Thyroid gland (tissue), 4 donors: ENCODE results near the gene ABCB6. TPM values are rescaled to one million over a fixed set of nuclear protein-coding genes. Genes with fewer than 3 reads are reported as not detected.
"Not testable (repeated sequence)": the region's sequence is repeated elsewhere in the genome, so short reads cannot be mapped to it uniquely, and the experiment has no call there.

Source experiments
- DNase-seq, 2 donors: peaks; one replicate each; pipeline ENCODE4 v3.0.0-alpha.2; 2019
- H3K27ac ChIP-seq, 3 donors: fragments of 200-600 bp; sonication (generic); 1 replicate in 2 of 3; 2 replicates in 1 of 3; pipeline ENCODE4 v1.5.1; 2016 to 2019; ENCODE audit warnings: mild to moderate bottlenecking in 1 of 3, moderate library complexity in 1 of 3
- H3K27me3 ChIP-seq: fragments of 200-600 bp; sonication (generic); one replicate; pipeline ENCODE4 v1.5.1; 2019
- H3K36me3 ChIP-seq, 2 donors: fragments of 200-600 bp; sonication (generic); one replicate each; pipeline ENCODE4 v1.5.1; 2016 to 2019
- H3K4me1 ChIP-seq, 2 donors: fragments of 200-600 bp; sonication (generic); one replicate each; pipeline ENCODE4 v1.5.1; 2017 to 2019
- H3K4me3 ChIP-seq, 3 donors: fragments of 200-600 bp; sonication (generic); replicated peaks in 1 of 3; 1 replicate in 2 of 3; 2 replicates in 1 of 3; pipeline ENCODE4 v1.5.1; 2016; ENCODE audit warnings: mild to moderate bottlenecking in 1 of 3
- H3K9me3 ChIP-seq: fragments of 200-600 bp; sonication (generic); one replicate; pipeline ENCODE4 v1.5.1; 2017
- POLR2A ChIP-seq, 2 donors: fragments of 450-650 bp; IDR thresholded peaks; one replicate each; pipeline ENCODE4 v1.6.1; 2017; ENCODE audit warnings: antibody characterized with exemption in 2 of 2, mild to moderate bottlenecking in 2 of 2, moderate library complexity in 1 of 2
- WGBS, 2 donors: methylation state at CpG; one replicate each; pipeline ENCODE4 v1.1.5; 2017; 5-methylcytosine and 5-hydroxymethylcytosine counted together
- intact Hi-C: fragments of 100-400 bp; cut with DNase I; formaldehyde crosslinking; loops from one replicate; pipeline ENCODE4 v1.15.1; 2023
- total RNA-seq, 4 donors: library from RNA; depleted of rRNA; stranded (reverse); fragments of >200 nt; gene quantifications; one replicate each; pipeline ENCODE4 v1.2.3, GENCODE V29; 2016
- TF ChIP-seq, protein P1 (sequence below), 6 experiments: fragments of 200-600 bp in 3 of 6; fragments of 450-650 bp in 3 of 6; sonication (generic) in 3 of 6; IDR thresholded peaks; one replicate each; pipeline ENCODE4 v1.5.1; 2016 to 2019; ENCODE audit warnings: antibody characterized with exemption in 6 of 6, mild to moderate bottlenecking in 2 of 6, inconsistent platforms in 1 of 6, moderate library complexity in 1 of 6

Gene ABCB6
- total RNA-seq, 4 donors from 2014 or later, result 29.6 to 96.8 (median 63.6) TPM

DNA sequence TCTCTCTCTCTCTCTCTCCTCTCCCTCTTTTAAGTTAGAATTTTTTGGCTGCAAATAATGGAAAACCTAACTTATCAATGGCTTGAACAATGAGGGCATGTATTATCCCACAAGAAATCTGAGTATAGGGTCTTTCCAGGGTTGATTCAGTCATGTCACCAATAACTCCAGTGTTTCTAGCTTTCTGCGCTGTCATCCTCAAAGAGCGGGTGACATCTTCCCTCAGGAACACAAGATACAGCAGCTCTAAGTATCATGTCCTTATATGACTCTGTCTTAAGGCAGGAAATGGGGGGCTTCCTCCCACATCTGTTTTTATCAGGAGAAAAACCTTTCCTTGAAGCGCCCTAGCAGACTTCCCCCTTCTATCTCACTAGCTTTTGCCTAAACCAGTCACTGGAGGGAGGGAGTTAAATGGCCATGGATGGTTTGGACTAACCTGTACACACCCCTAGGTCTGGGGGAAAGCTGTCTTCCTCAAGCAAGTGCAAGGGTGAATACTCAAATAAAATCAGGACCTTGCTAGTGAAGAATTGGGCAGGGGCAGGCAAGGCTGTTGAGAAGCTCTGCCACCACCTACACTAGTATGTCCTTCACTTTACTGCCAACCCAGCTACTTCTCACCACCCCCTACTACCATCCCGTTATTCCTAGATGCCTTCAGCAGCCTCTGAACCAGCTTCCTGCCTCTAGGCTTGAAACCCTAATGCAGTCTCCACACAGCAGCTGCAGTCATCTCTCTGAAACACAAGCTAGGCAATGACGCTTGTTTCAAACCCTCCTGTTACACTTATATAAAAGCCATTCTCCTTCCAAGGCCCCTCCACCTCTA is 42.5 kb upstream of the ABCB6 start:
- Histone ChIP-seq H3K9me3 (no peaks in the 10 kb centered on the region), H3K27ac (no peak overlapping the region), H3K4me1 (no peaks in the 10 kb centered on the region), H3K4me3 (no peak overlapping the region), H3K36me3 (no peaks in the 10 kb centered on the region), H3K27me3 (no peaks in the 10 kb centered on the region)
- no peak for TF ChIP-seq POLR2A (IDR thresholded peaks at IDR 0.05)
- TF ChIP-seq, protein P1, sequence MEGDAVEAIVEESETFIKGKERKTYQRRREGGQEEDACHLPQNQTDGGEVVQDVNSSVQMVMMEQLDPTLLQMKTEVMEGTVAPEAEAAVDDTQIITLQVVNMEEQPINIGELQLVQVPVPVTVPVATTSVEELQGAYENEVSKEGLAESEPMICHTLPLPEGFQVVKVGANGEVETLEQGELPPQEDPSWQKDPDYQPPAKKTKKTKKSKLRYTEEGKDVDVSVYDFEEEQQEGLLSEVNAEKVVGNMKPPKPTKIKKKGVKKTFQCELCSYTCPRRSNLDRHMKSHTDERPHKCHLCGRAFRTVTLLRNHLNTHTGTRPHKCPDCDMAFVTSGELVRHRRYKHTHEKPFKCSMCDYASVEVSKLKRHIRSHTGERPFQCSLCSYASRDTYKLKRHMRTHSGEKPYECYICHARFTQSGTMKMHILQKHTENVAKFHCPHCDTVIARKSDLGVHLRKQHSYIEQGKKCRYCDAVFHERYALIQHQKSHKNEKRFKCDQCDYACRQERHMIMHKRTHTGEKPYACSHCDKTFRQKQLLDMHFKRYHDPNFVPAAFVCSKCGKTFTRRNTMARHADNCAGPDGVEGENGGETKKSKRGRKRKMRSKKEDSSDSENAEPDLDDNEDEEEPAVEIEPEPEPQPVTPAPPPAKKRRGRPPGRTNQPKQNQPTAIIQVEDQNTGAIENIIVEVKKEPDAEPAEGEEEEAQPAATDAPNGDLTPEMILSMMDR (IDR thresholded peaks at IDR 0.05), result no peak
- WGBS, 2 donors, result 63 to 69% methylated on average over 5 of the region's 5 CpGs
- DNase-seq, result no peak
- intact Hi-C loops, result no loop called here

DNA sequence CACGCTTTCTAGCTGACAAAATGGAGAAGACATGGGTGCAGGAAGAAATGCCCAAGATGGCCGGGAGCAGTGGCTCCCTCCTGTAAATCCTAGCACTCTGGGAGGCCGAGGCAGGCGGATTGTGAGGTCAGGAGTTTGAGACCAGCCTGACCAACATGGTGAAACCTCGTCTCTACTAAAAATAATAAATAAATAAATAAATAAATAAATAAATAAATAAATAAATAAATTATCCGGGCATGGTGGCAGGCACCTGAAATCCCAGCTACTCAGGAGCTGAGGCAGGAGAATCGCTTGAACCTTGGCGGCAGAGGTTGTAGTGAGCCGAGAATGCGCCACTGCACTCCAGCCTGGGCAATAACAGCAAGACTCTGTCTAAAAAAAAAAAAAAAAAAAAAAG is 40.2 kb upstream of the ABCB6 start:
- DNase-seq, H3K4me1 ChIP-seq, intact Hi-C loops, H3K9me3 ChIP-seq, H3K4me3 ChIP-seq, H3K27me3 ChIP-seq, H3K27ac ChIP-seq, H3K36me3 ChIP-seq: not testable (repeated sequence)
- WGBS, 2 donors, result 85 to 89% methylated on average over 10 of the region's 10 CpGs

DNA sequence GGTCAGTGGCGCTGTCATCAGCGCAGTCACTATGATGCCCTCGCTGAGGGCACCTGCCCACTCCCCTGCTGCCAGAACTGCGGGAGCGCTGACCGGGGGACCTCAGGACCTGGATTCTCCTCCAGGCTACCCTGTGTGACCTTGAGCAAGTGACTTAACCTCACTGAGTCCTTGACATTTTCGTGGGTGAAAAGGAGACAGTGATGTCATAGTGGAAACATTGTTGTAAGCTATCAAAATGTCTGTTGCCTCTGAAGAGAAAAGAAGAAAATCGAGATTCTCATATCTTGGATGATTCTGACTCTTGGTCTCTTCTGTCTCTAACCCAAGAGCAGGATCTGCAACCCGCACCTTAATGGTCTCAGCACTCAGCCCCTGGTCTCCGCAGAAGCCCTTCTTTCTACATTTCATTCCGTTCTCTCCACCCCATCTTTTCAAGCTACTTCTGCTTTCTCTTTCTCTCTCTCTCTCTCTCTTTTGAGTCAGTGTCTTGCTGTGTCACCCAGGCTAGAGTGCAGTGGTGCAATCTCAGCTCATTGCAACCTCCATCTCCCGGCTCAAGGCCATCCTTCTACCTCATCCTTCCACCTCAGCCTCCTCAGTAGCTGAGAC is 35.9 kb upstream of the ABCB6 start:
- Histone ChIP-seq H3K27ac (peak overlapping the region in 2 of 3 donors; percentile 18 to 49), H3K27me3 (no peaks in the 10 kb centered on the region), H3K4me1 (peaks cover 20 to 36% of the 10 kb centered on the region in 2 donors), H3K4me3 (peak overlapping the region; percentile 24 to 62 (median 49)), H3K36me3 (no peaks in the 10 kb centered on the region), H3K9me3 (no peaks in the 10 kb centered on the region)
- 25 to 37% methylated on average over 8 to 9 of the region's 12 CpGs for WGBS, 2 donors
- intact Hi-C loops, result no loop called here
- DNase-seq, result no peak
- TF ChIP-seq POLR2A (IDR thresholded peaks at IDR 0.05), result no peak
- TF ChIP-seq, protein P1 (IDR thresholded peaks at IDR 0.05), result no peak

DNA sequence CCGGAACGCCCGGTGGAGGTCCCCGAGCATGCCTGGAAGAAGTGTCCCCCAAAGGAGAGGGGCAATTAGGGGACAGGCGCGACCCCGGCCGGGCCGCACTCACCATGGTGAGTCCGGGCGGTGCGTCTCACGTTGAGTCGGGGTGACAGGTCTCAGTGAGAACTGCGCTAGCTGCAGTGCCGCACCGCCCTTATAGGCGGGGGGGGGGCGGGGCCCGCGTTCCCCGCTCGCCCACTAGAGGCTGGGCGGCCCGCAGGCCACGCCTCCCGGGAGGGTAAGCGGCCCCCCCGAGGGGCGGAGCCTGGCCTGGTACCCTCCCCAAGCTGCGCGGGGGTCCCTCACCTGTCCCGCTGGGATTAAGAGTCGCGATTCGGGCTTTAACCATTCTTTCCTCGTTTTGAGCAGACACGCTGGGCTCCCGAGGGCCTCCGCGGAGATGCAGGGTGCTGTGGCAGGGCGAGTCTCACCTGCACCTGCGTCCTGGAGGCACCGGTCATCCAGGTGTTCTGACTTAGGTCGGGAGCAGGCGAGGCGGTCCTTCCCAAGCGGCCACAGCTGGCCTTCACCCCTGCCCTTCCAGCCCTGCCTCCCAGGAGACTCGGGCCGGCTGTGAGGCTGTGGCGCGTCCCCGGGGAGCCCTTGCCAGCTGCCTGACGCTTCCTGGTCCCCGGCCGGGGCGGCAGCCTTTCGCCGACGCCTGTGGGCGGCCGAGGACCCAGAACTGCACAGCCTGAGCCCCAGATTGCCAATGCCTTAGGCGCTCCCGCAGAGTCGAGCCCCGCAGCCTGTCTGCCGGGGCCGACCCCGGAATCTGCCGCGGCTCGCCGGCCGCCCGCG is 35.2 kb upstream of the ABCB6 start, which contains the start of gene TUBA4A:
TSS of gene TUBA4A (minus strand) at position 166 of the 837 bp plus-strand sequence. CDS start at position 106, 60 bp downstream.
- Histone ChIP-seq H3K27me3 (no peaks in the 10 kb centered on the region), H3K27ac (peak within 1 kb of the TSS; percentile 18 to 49 (median 25)), H3K9me3 (no peaks in the 10 kb centered on the region), H3K4me1 (peaks cover 28 to 43% of the 10 kb centered on the region in 2 donors), H3K36me3 (no peaks in the 10 kb centered on the region), H3K4me3 (peak within 1 kb of the TSS; percentile 24 to 62 (median 49))
- peak; percentile 48 to 97 for TF ChIP-seq POLR2A (IDR thresholded peaks at IDR 0.05)
- TF ChIP-seq, protein P1 (IDR thresholded peaks at IDR 0.05), result peak in 2 of 6 experiments; percentile 6 to 20
- intact Hi-C loops, result no loop called here
- DNase-seq, result peak; percentile 88 to 89
- WGBS, 2 donors, result 0 to 3% methylated on average over 5 to 32 of the region's 76 CpGs
